HL-60/S4 treated with retinoic acid at 250 ng/mL for 4 days and 3 days (cell line): Measurements from ENCODE around the gene CCDC60.

Source experiments
- in situ Hi-C: fragments of 300-500 bp; cut with MboI; formaldehyde crosslinking; loops from 2 replicates; pipeline ENCODE4 v1.7.0; 2022; ENCODE audit warnings: low sequenced_read_pairs

The CCDC60 gene

DNA sequence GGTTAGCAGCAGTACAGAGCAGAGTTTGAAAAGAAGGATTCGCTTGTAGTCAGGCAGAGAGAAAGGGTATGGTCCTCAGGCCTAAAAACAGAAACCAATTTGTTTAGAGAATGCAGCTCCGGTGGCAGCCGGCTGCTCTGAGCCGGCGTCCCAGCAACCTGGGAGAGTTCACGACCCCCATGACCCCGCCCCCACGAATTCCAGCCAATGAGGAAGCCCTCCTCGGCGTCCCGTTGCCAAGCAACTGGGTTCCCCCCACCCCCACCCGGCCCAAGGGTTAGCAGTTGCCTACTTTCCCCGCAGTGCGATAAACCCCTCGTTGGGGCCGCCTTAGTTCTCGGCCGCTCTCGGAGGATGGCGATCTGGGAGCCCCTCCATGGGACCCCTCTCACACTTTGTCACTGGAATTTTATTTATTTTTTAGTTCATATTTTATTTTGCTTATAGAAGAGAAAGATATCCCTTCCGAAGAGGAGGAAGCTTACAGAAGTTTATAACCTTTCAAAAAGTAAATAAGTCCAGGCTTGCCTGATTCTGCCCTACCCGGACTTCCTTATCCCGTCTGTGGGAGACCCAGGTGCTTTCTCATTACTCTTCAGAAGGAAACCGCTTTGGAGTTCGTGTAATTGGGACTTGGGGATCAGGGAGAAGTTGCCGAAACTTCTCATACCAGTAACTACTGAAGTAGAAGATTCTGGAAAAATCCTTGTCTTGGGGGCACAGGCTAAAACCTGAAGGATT, at the start of gene CCDC60:
TSS of gene CCDC60 (plus strand) at position 300 of the 741 bp plus-strand sequence. CDS start 448 bp downstream, outside the sequence.
- in situ Hi-C loops = no loop called here

GRCh38 chr12:119288576-119288975, 46.0 kb upstream of the CCDC60 start:
- in situ Hi-C loops = no loop called here

DNA sequence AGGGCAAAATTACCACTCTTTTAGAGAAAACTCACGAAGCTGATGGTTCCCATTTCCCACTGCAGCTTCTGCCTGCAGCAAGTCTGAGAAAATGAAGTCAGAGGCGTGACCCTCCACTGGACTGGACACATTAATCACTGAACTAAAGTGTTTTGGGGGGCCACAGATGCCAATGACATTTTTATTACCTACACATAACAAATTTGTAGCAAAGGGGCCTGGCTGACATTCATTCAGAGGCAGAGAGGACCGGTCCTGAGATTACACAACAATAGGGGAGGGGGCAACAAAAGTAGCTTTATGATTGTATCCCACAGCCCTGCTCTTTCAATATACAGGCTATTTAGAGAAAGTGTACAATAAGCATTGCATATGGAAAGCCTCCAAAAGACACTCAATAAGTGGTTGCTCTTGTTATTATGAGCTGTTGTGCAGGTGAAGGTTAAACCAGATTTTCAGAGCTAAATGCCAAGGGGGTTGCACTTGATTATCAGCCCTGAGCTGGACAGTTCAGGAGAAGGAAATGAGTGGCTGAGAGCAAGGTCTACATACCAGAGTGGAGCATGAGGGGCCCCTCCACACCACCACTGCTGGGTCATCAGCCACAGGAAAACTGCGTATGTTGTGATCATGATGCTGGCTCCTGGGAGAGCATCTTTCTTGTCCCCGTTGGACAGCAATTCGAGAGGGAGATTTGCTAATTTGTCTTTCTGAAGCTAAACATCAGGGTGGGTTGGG, 41.5 kb upstream of the CCDC60 start:
- in situ Hi-C loops = no loop called here

GRCh38 chr12:119294211-119294610, 40.3 kb upstream of the CCDC60 start:
- in situ Hi-C loops = no loop called here

DNA sequence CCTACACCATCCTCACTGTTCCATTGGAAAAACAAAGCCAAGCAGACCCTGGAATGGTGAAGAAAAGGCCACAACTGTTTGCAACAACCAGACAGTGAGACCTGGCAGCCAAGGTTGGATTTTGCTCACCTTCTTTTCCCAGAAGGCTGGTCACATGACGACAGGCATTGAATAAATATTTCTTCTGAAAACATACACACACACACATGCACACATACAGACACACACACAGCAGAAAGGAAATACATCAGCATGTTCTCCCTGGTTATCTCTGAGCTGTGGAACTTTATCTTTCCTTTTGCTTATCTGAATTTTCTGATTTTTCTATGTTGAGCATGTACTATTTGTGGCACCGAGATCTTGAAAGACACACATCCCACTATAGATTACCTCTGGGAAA, 38.0 kb upstream of the CCDC60 start:
- in situ Hi-C loops = no loop called here

DNA sequence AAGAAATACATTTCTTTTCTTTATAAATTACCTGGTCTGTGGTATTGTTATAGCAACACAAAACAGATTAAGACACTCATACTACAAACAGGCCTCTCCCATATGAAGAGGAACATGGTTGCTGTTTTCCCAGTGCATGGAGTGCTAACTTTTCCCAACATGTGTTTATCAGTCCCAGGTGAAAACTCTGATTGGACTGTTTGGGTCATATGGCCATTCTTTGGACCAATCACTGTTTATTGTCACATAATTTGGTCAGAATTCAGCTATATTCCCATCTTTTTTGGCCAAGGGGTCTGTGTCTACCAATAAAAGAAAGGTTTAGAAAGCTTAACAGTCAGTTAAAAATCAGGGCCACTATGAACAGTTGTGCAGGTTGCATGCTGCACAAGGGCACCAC, 35.4 kb upstream of the CCDC60 start:
- in situ Hi-C loops = no loop called here

DNA sequence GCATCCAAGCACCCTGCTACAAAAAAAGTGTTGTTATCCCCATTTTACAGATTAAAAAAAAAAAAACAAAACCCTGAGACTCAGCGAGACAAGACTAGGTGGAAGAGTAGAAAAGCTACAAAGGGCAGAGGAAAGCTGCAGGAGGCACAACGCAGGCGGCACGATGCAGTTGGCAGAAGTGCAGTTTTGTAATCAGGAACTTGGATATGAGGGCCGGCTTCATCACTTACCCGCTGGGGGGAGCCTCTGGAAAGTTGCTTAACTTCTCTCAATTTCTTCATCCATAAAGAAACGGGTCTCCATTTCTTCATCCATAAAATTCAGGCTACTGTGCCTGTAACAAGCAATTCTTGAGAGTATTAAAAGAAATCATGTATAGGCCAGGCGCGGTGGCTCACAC, 33.1 kb upstream of the CCDC60 start:
- in situ Hi-C loops = no loop called here

DNA sequence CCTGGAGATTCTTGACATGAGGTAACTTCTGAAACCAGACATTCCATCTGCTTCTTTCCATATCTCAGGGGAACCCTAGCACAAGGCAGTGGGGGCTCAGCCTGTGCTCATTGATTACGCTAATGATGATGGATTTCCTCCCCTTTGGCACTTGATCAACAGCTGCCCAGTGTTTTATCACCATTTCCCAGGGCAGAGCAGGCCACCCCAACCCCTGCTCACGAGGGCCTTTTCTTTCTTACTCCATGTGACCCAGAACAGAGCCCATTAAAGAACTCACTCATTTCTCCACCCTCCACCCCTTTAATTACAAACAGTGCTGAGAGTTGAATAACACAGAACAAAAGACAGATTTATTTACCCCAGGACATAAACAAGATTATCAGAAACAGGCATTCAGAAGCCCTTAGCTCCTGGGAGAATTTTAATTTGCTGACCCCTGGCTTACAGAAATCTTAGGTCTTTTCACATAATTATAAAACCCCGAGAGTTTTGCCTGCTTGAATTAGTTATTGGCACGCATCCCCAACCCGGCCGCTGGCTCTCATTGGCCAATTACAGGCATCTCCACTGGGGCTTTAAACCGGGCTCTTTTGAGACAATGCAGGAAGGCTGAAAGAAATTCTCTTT, 32.0 kb upstream of the CCDC60 start:
- in situ Hi-C loops = no loop called here

DNA sequence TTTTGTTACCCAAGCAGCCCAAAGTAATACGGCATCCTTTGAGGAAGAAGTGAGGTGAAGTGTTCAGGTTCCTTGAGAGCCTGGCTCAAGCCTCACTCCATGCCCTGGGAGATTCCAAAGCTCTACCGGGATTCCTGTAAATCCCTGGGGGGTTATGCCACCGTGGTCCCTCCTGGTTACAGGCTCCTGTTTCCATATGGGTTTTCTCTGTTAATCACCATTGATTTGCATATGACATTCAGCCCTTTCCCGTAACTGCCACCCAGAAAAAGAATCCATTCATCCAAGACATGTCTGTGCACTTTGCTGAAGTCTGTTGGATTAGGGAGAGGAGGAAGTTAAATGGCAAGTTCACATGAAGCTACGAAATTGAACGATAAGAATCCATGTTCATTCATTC, 27.9 kb upstream of the CCDC60 start:
- in situ Hi-C loops = no loop called here

- in situ Hi-C loops = no loop called here
Measured at GRCh38 chr12:119307747-119308146, 26.8 kb upstream of the CCDC60 start.

GRCh38 chr12:119308708-119309456, 25.6 kb upstream of the CCDC60 start:
- in situ Hi-C loops = no loop called here

DNA sequence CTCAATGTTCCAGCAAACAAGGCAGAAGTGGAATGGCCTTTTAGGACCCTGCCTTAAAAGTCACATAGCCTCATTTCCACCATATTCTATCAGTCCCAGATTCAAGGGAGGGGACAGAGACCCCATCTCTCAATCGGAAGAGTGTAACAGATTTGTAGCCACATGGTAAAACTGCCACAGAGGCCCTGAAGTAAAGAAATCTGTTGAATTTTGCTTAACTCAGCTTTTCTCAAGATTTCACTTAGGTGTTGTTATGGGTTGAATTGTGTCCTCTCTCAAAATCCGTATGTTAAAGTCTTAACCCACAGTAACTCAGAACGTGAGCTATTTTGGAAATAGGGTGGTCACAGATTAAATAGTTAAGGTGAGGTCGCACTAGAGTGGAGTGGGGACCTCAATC, 22.7 kb upstream of the CCDC60 start:
- in situ Hi-C loops = no loop called here

DNA sequence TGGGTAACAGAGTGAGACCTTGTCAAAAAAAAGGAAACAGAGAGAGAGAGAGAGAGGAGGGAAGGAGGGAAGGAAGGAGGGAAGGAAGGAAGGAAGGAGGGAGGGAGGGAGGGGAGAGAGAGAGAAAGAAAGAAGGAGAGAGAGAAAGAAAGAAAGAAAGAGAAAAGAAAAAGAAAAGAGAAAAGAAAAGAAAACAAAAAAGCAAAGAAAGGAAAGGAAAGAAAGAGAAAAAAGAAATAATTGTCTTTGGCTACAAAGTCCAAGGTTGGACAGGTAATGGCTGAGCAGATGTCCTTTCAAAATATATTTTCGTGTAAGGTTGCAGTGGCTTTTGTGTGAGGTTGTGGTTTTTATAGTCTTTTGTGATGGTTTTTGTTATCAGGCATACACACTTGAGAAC, 21.6 kb upstream of the CCDC60 start:
- in situ Hi-C loops = no loop called here

DNA sequence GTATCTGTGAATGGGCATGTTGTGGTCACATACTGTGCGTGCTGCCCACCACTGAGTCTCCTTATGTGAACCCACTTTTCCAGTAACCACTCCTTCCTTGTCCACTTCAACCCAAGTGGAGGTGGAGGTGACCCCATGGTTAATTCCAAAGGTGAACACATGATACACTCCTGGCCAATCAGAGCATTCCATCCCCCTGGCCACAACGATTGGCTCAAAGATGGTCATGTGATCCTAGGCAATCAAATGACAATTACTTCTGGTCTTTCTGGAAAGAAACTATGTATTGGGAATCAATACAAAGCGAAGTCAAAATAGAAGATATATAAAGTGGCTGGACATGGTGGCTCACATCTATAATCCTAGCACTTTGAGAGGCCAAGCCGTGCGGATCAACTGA, 20.2 kb upstream of the CCDC60 start:
- in situ Hi-C loops = no loop called here

DNA sequence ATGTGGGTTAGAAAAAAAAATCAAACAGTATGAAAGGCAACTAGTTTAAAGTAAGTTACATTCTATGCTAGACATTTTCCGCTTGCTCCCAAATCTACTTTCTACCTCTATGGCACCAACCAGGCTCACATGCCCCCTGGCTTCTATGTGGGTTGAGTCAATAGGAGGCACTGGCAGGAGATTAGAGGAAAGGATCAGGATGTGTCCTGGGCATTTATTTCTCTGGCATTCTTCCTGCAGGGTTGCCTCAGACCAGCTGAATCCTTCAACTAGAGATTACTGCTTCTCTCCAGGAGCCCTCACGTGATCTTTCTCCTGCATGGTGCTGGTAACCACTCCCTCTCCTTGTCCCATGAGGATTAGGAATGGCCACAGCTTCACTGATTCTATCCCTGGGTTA, 14.9 kb upstream of the CCDC60 start:
- in situ Hi-C loops = no loop called here

GRCh38 chr12:119320678-119321077, 13.9 kb upstream of the CCDC60 start:
- in situ Hi-C loops = no loop called here

GRCh38 chr12:119322301-119322723, 12.2 kb upstream of the CCDC60 start:
- in situ Hi-C loops = no loop called here

- in situ Hi-C loops = no loop called here
Measured at GRCh38 chr12:119325813-119326212, 8.7 kb upstream of the CCDC60 start.

DNA sequence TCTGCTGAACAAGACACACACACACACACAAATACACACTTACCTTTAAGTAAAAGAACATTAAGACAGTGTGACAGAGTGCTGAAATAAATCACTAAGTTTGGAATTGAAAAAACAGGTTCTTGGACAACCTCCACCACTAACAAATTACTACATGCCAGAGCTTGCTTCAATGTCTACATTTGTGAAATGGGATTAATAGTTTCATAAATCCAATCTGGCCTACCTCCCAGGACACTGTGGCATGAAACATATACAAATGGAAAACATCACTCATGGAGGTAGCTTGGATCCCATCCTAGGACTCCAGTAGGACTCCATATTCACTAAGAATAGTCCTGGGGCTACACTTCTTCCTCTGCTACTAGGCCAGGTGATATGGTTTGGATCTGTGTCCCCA, 8.2 kb upstream of the CCDC60 start:
- in situ Hi-C loops = no loop called here

DNA sequence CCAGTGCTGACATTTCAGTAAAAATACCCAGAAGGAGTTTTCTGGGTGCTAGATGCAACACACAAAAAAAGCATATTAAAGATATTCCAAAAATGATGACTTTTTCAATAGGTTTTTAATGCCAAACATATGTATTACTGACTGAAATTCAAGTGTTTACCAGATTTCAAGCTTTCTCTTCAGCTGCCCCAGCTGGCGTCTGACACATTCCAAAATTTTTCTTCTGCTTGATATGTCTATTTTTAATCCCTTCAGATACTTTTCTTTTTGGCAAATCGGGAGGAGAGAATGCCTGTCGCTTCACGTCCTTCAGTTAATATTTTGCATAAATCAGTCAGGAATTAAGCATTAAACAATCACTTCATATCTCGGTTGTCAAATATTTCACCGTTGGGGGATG, 7.1 kb upstream of the CCDC60 start:
- in situ Hi-C loops = no loop called here

DNA sequence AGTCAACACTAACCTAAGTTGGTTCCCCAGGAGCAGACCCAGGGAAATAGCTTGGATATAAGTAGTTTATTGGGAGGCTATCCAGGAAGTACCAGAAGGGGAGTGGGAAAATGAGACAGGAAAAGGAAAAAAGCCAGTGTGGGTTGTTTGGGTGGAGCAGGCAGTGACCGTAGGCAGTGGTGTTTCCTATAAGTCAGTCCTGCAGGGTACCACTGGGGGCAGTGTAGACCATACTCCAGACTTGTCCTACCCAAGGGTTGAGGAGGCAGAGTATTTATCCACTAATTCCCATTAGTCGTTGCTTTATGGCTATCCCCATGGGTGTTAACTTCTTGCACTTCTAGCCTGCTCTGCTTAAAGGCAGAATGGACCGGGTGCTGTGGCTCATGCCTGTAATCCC, 6.4 kb upstream of the CCDC60 start:
- in situ Hi-C loops = no loop called here
